GM12878 (cell line): ENCODE data around the gene RBMS3. TPM values are rescaled to one million over a fixed set of nuclear protein-coding genes. Genes with fewer than 3 reads are reported as not detected.

Experiments used
- ATAC-seq: fragments of 200-7000 bp; cut with Tn5 transposase; 3 replicates; pipeline ENCODE4 v1.9.1; 2020; ENCODE audit warnings: mild to moderate bottlenecking, moderate library complexity
- BruUV-seq: library from RNA; stranded (reverse); fragments of 400-500 nt; replicated peaks from 2 replicates; lab custom pipeline; 2021; lab: Mats Ljungman, UMichigan
- CTCF ChIA-PET: fragments of 300-600 bp; sonication (Branson Sonifier 250); formaldehyde crosslinking; extraction: SDS; loops from one replicate; lab custom pipeline; 2021; ENCODE audit warnings: inconsistent platforms; lab: Yijun Ruan, JAX
- POLR2A ChIA-PET: fragments of 350-600 bp; formaldehyde crosslinking; extraction: SDS; loops from one replicate; lab custom pipeline; 2021; ENCODE audit warnings: inconsistent platforms; lab: Charles Lee
- RAD21 ChIA-PET: fragments of 300-600 bp; sonication (Branson Sonifier 250); formaldehyde crosslinking; loops from one replicate; lab custom pipeline; 2023; ENCODE audit warnings: antibody characterized with exemption; ENCODE audit not compliant: unreplicated experiment; lab: Charles Lee
- SMC1A ChIA-PET: fragments of 300-600 bp; sonication (Branson Sonifier 250); formaldehyde crosslinking; loops from one replicate; lab custom pipeline; 2023; ENCODE audit not compliant: unreplicated experiment, uncharacterized antibody; lab: Charles Lee
- DNase-seq: peaks from one replicate; pipeline ENCODE4 v3.0.0-alpha.2; 2011; ENCODE audit warnings: low read depth, low spot score
- FAIRE-seq: peaks from 3 replicates; lab custom pipeline; 2011; peaks lifted over from hg19 to GRCh38; lab: Jason Lieb, UNC
- H2AFZ ChIP-seq: 2 replicates; pipeline ENCODE4 v1.6.0; 2011; ENCODE audit warnings: low read depth, low read length, control low read depth; ENCODE audit not compliant: control insufficient read depth
- H3K27ac ChIP-seq: 2 replicates; pipeline ENCODE4 v1.5.1; 2011; ENCODE audit warnings: control low read depth; ENCODE audit not compliant: control insufficient read depth, insufficient read depth
- H3K27me3 ChIP-seq, 2 experiments: replicated peaks in 1 of 2; 2 replicates each; pipeline versions ENCODE4 v1.6.0 to v1.6.1; 2011; ENCODE audit warnings: low read length in 1 of 2; ENCODE audit not compliant: control insufficient read depth in 2 of 2, insufficient read depth in 2 of 2
- H3K36me3 ChIP-seq, 2 experiments: 2 replicates each; pipeline ENCODE4 v1.5.1; 2011; ENCODE audit warnings: low read length in 1 of 2; ENCODE audit not compliant: control insufficient read depth in 2 of 2, insufficient read depth in 2 of 2
- H3K4me1 ChIP-seq: 2 replicates; pipeline ENCODE4 v1.6.1; 2011; ENCODE audit warnings: mild to moderate bottlenecking, low read length, moderate library complexity, mixed read lengths; ENCODE audit not compliant: control insufficient read depth, insufficient read depth
- H3K4me2 ChIP-seq: 2 replicates; pipeline ENCODE4 v1.6.0; 2011; ENCODE audit warnings: control low read depth; ENCODE audit not compliant: control insufficient read depth, insufficient read depth
- H3K4me3 ChIP-seq: fragments of 200-600 bp; sonication (generic); 2 replicates; pipeline ENCODE4 v1.5.1; 2016
- H3K79me2 ChIP-seq: 2 replicates; pipeline ENCODE4 v1.6.0; 2011; ENCODE audit warnings: low read length; ENCODE audit not compliant: control insufficient read depth, insufficient read depth
- H3K9ac ChIP-seq: 2 replicates; pipeline ENCODE4 v1.8.0; 2011; ENCODE audit warnings: low read length, control low read depth, mixed read lengths; ENCODE audit not compliant: control insufficient read depth, insufficient read depth
- H3K9me3 ChIP-seq: replicated peaks from 3 replicates; pipeline ENCODE4 v1.5.1; 2011; ENCODE audit warnings: mild to moderate bottlenecking, low read length; ENCODE audit not compliant: control insufficient read depth, insufficient read depth
- H4K20me1 ChIP-seq: 2 replicates; pipeline ENCODE4 v1.6.0; 2011; ENCODE audit not compliant: control insufficient read depth, insufficient read depth
- ASH2L ChIP-seq: fragments of 300-600, 200-600 bp; sonication (generic); IDR thresholded peaks from 2 replicates; pipeline ENCODE4 v1.6.1; 2017; ENCODE audit warnings: low read depth, mild to moderate bottlenecking, borderline replicate concordance
- CHD2 ChIP-seq: IDR thresholded peaks from 2 replicates; pipeline ENCODE4 v1.6.1; 2011; ENCODE audit warnings: low read depth, low read length, improper control_type of control experiment, borderline replicate concordance
- IKZF2 ChIP-seq, 2 experiments: fragments of 450-650 bp; IDR thresholded peaks; 2 replicates each; pipeline ENCODE4 v1.6.1; 2017; ENCODE audit warnings: mild to moderate bottlenecking in 2 of 2, moderate library complexity in 2 of 2
- MXI1 ChIP-seq: fragments of 150-350 bp; IDR thresholded peaks from 2 replicates; pipeline ENCODE4 v1.6.1; 2011; ENCODE audit warnings: low read depth, mild to moderate bottlenecking, inconsistent platforms, low read length, improper control_type of control experiment
- NFYA ChIP-seq: IDR thresholded peaks from 2 replicates; pipeline ENCODE4 v1.6.1; 2011; ENCODE audit warnings: low read depth, mild to moderate bottlenecking, low read length, improper control_type of control experiment, borderline replicate concordance
- PAX5 ChIP-seq: IDR thresholded peaks from 2 replicates; pipeline ENCODE4 v1.6.1; 2011; ENCODE audit warnings: low read depth, low read length, borderline replicate concordance
- RAD21 ChIP-seq: IDR thresholded peaks from 2 replicates; pipeline ENCODE4 v1.6.1; 2011; ENCODE audit warnings: mild to moderate bottlenecking, low read depth, low read length, moderate library complexity; ENCODE audit not compliant: insufficient read depth
- RELB ChIP-seq: fragments of 450-650 bp; IDR thresholded peaks from 2 replicates; pipeline ENCODE4 v1.6.1; 2017; ENCODE audit warnings: low read depth, mild to moderate bottlenecking, moderate library complexity
- SMAD5 ChIP-seq: IDR thresholded peaks from 2 replicates; pipeline ENCODE4 v1.6.1; 2016; ENCODE audit warnings: antibody characterized with exemption, low read depth
- SMARCA5 ChIP-seq: fragments of 450-650 bp; IDR thresholded peaks from 2 replicates; pipeline ENCODE4 v1.6.1; 2017; ENCODE audit warnings: mild to moderate bottlenecking
- WRNIP1 ChIP-seq: IDR thresholded peaks from 2 replicates; pipeline ENCODE4 v1.6.1; 2011; ENCODE audit warnings: low read depth, low read length, improper control_type of control experiment, borderline replicate concordance
- WGBS: methylation state at CpG from one replicate; pipeline ENCODE4 v1.1.6; 2016; ENCODE audit warnings: low lambda C conversion rate; ENCODE audit not compliant: insufficient replicate concordance, insufficient coverage; ENCODE audit errors: missing lambda C conversion rate; 5-methylcytosine and 5-hydroxymethylcytosine counted together
- in situ Hi-C: fragments of 300-500 bp; cut with MboI; formaldehyde crosslinking; loops from 9 replicates; pipeline ENCODE4 v1.14.3; 2018; ENCODE audit warnings: mixed read lengths
- intact Hi-C: fragments of 100-400 bp; cut with micrococcal nuclease; formaldehyde crosslinking; loops from one replicate; pipeline ENCODE4 v1.14.2; 2022; ENCODE audit not compliant: unreplicated experiment
- polyA plus RNA-seq, 11 experiments: library from polyadenylated mRNA; depleted of rRNA in 4 of 11; unstranded in 6 of 11; stranded (reverse) in 5 of 11; fragments of >200 nt; fragmentation: Nextera tagmentation in 4 of 11; fragmentation: Illumina TruSeq in 1 of 11; extraction: Ambion mirVana in 4 of 11; extraction: Trizol in 1 of 11; gene quantifications; 1 replicate in 1 of 11; 2 replicates in 10 of 11; pipeline versions ENCODE4 v1.2.1 to v1.2.3, GENCODE V29; 2011 to 2016; ENCODE audit warnings: inconsistent platforms in 2 of 11, missing spikeins in 2 of 11, low read depth in 1 of 11
- total RNA-seq, 4 experiments: library from RNA; depleted of rRNA in 3 of 4; stranded (reverse); fragments of >200 nt in 3 of 4; fragmentation: Illumina TruSeq in 1 of 4; extraction: Trizol in 1 of 4; gene quantifications; 2 replicates each; pipeline versions ENCODE4 v1.2.1 to v1.2.3, GENCODE V29; 2013 to 2021

Gene RBMS3
- total and polyA plus RNA-seq, 10 of the 15 experiments (the other 5 are each of a cell fraction or from before 2014, with no cell fraction given), result 0.79 to 4.7 (median 3.1) TPM

GRCh38 chr3:29892976-29893554 lies 612.2 kb downstream of the RBMS3 start (continued):
- TF ChIP-seq NFYA (no peak), WRNIP1 (no peak), PAX5 (no peak), IKZF2 (IDR thresholded peaks at IDR 0.05) (no peak), SMARCA5 (no peak), CHD2 (no peak)

GRCh38 chr3:29896856-29897255 lies 616.0 kb downstream of the RBMS3 start:
- ChIA-PET POLR2A (no interaction called here), SMC1A (interaction anchor here (0.7 kb wide), 1 partner anchor 486 kb away, joined by 4 read pairs; no protein-coding TSS in a partner anchor), RAD21 (interaction anchor here (0.7 kb wide), 1 partner anchor 16 kb away, joined by 3 read pairs; no protein-coding TSS in a partner anchor), CTCF (no interaction called here)
- no peaks in the 10 kb centered on the region for H3K27me3 ChIP-seq
- H2AFZ ChIP-seq, result no peak overlapping the region
- H3K9me3 ChIP-seq, result no peaks in the 10 kb centered on the region
- H3K4me3 ChIP-seq, result no peak overlapping the region
- no TSS peak for BruUV-seq
- no peaks in the 10 kb centered on the region for H3K4me1 ChIP-seq
- 9% methylated on average over 3 of the region's 3 CpGs for WGBS
- ATAC-seq (no peak), FAIRE-seq (no peak), DNase-seq (no peak)
- TF ChIP-seq ASH2L (no peak), MXI1 (no peak), RELB (no peak), SMAD5 (no peak), RAD21 (no peak)
- H4K20me1 ChIP-seq, result no peaks in the 10 kb centered on the region
- no peaks in the 10 kb centered on the region for H3K79me2 ChIP-seq
- no peak overlapping the region for H3K4me2 ChIP-seq
- no peak overlapping the region for H3K9ac ChIP-seq
- in situ Hi-C loops (no loop called here), intact Hi-C loops (no loop called here)
- H3K36me3 ChIP-seq, result no peaks in the 10 kb centered on the region
- H3K27ac ChIP-seq, result no peak overlapping the region
